GM12878 (cell line): ENCODE data around the gene IRF2BPL. TPM values are rescaled to one million over a fixed set of nuclear protein-coding genes. Genes with fewer than 3 reads are reported as not detected.

Source experiments
- BMI1 ChIP-seq: fragments of 450-650 bp; IDR thresholded peaks from 2 replicates; pipeline ENCODE4 v1.6.1; 2016; ENCODE audit warnings: mild to moderate bottlenecking, moderate library complexity, borderline replicate concordance
- CHD2 ChIP-seq: IDR thresholded peaks from 2 replicates; pipeline ENCODE4 v1.6.1; 2011; ENCODE audit warnings: low read depth, low read length, improper control_type of control experiment, borderline replicate concordance
- DPF2 ChIP-seq: fragments of 450-650 bp; IDR thresholded peaks from 2 replicates; pipeline ENCODE4 v1.6.1; 2017; ENCODE audit warnings: mild to moderate bottlenecking
- EGR1 ChIP-seq, 2 experiments: IDR thresholded peaks; 1 replicate in 1 of 2; 2 replicates in 1 of 2; pipeline ENCODE4 v1.6.1; 2011 to 2012; ENCODE audit warnings: low read depth in 2 of 2, low read length in 2 of 2, borderline replicate concordance in 1 of 2, mild to moderate bottlenecking in 1 of 2, moderate library complexity in 1 of 2
- HCFC1 ChIP-seq: fragments of 150-350 bp; IDR thresholded peaks from 2 replicates; pipeline ENCODE4 v1.6.1; 2014; ENCODE audit warnings: low read length
- HDGF ChIP-seq: fragments of 450-650 bp; IDR thresholded peaks from 2 replicates; pipeline ENCODE4 v1.6.1; 2016; ENCODE audit warnings: antibody characterized with exemption
- KDM1A ChIP-seq: fragments of 200-600 bp; sonication (generic); IDR thresholded peaks from 2 replicates; pipeline ENCODE4 v1.6.1; 2016; ENCODE audit warnings: borderline replicate concordance
- KLF5 ChIP-seq: fragments of 450-650 bp; IDR thresholded peaks from 2 replicates; pipeline ENCODE4 v1.6.1; 2014; ENCODE audit warnings: mild to moderate bottlenecking; ENCODE audit not compliant: partially characterized antibody
- NBN ChIP-seq: fragments of 450-650 bp; IDR thresholded peaks from 2 replicates; pipeline ENCODE4 v1.6.1; 2016
- NFYB ChIP-seq: IDR thresholded peaks from 2 replicates; pipeline ENCODE4 v1.6.1; 2011; ENCODE audit warnings: low read depth, mild to moderate bottlenecking, low read length, improper control_type of control experiment, moderate library complexity; ENCODE audit not compliant: insufficient read depth
- NRF1 ChIP-seq: conservative IDR thresholded peaks from 2 replicates; pipeline ENCODE4 v1.6.1; 2011; ENCODE audit warnings: mild to moderate bottlenecking, low read depth, low read length, improper control_type of control experiment
- PBX3 ChIP-seq: IDR thresholded peaks from 2 replicates; pipeline ENCODE4 v1.6.1; 2011; ENCODE audit warnings: mild to moderate bottlenecking, low read depth, low read length, moderate library complexity; ENCODE audit not compliant: insufficient replicate concordance
- PRDM15 ChIP-seq: fragments of 450-650 bp; formaldehyde crosslinking; IDR thresholded peaks from 2 replicates; pipeline ENCODE4 v1.4.0; 2020; ENCODE audit warnings: mild to moderate bottlenecking, moderate library complexity
- RUNX3 ChIP-seq: IDR thresholded peaks from 2 replicates; pipeline ENCODE4 v1.6.1; 2012; ENCODE audit warnings: low read length, inconsistent platforms
- SMAD5 ChIP-seq: IDR thresholded peaks from 2 replicates; pipeline ENCODE4 v1.6.1; 2016; ENCODE audit warnings: antibody characterized with exemption, low read depth
- SMARCA5 ChIP-seq: fragments of 450-650 bp; IDR thresholded peaks from 2 replicates; pipeline ENCODE4 v1.6.1; 2017; ENCODE audit warnings: mild to moderate bottlenecking
- STAT1 ChIP-seq: fragments of 450-650 bp; conservative IDR thresholded peaks from 2 replicates; pipeline ENCODE4 v1.6.1; 2014; ENCODE audit warnings: antibody characterized with exemption, mild to moderate bottlenecking
- SUPT20H ChIP-seq: IDR thresholded peaks from 2 replicates; pipeline ENCODE4 v1.6.1; 2011; ENCODE audit warnings: low read depth, mild to moderate bottlenecking, low read length, moderate library complexity, borderline replicate concordance; ENCODE audit not compliant: control insufficient read depth
- SUZ12 ChIP-seq: fragments of 200-600 bp; sonication (generic); IDR thresholded peaks from one replicate; pipeline ENCODE4 v1.6.1; 2018; ENCODE audit warnings: antibody characterized with exemption, mild to moderate bottlenecking; ENCODE audit not compliant: unreplicated experiment
- ZBED1 ChIP-seq: IDR thresholded peaks from 2 replicates; pipeline ENCODE4 v1.6.1; 2016; ENCODE audit warnings: borderline replicate concordance
- polyA plus RNA-seq, 11 experiments: library from polyadenylated mRNA; depleted of rRNA in 4 of 11; unstranded in 6 of 11; stranded (reverse) in 5 of 11; fragments of >200 nt; fragmentation: Nextera tagmentation in 4 of 11; fragmentation: Illumina TruSeq in 1 of 11; extraction: Ambion mirVana in 4 of 11; extraction: Trizol in 1 of 11; gene quantifications; 1 replicate in 1 of 11; 2 replicates in 10 of 11; pipeline versions ENCODE4 v1.2.1 to v1.2.3, GENCODE V29; 2011 to 2016; ENCODE audit warnings: inconsistent platforms in 2 of 11, missing spikeins in 2 of 11, low read depth in 1 of 11
- total RNA-seq, 4 experiments: library from RNA; depleted of rRNA in 3 of 4; stranded (reverse); fragments of >200 nt in 3 of 4; fragmentation: Illumina TruSeq in 1 of 4; extraction: Trizol in 1 of 4; gene quantifications; 2 replicates each; pipeline versions ENCODE4 v1.2.1 to v1.2.3, GENCODE V29; 2013 to 2021
- TF ChIP-seq, protein P1 (sequence below): fragments of 150-350 bp; IDR thresholded peaks from 2 replicates; pipeline ENCODE4 v1.6.1; 2016; ENCODE audit warnings: low read depth, low read length
- TF ChIP-seq, protein P2 (sequence below): IDR thresholded peaks from 2 replicates; pipeline ENCODE4 v1.6.1; 2012; ENCODE audit warnings: low read depth, low read length, improper control_type of control experiment

The IRF2BPL gene
- total and polyA plus RNA-seq, 10 of the 15 experiments (the other 5 are each of a cell fraction or from before 2014, with no cell fraction given), result 1.2 to 34.5 (median 3.1) TPM

DNA sequence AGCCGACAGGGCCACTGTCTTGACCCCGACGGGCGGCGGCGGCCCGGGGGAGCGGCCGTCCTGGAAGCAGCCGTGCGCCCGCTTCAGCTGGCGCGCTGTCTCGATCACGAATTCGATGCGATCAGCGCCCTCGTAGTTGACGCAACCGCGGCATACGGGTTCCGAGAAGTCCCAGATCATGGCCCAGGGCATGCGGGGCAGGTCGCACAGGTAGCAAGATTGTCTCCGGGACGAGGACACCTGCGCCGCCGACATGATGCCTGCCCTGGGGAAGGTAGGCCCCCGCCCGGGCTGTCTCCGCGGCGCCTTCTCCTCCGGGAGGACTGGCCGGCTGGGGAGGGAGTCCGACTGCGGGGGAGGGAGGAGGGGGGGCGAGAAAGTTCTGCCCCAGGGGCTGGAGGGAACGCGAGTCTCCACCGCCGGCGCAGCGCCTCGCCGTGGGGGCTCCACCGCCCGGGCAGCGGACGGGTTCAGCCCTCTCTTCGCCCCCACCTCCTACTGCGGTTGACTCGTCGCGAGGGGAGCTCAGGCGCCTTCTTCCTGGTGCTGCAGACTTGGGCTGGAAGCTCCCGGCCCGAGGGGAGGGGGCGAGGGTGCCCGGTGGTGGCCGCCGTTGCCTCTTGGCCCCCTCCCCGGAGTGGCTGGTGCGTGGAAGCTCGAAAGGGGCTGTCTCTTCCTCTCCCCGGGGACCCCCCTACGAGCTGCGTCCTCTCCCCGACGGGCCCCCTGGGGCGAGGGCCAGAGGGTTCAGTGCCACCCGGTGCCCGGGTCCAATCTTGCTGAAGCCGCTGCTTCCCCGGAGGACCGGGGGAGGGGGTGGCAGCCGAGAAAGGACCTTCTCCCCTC, 747 bp downstream of the IRF2BPL start (continued):
- TF ChIP-seq, protein P1, sequence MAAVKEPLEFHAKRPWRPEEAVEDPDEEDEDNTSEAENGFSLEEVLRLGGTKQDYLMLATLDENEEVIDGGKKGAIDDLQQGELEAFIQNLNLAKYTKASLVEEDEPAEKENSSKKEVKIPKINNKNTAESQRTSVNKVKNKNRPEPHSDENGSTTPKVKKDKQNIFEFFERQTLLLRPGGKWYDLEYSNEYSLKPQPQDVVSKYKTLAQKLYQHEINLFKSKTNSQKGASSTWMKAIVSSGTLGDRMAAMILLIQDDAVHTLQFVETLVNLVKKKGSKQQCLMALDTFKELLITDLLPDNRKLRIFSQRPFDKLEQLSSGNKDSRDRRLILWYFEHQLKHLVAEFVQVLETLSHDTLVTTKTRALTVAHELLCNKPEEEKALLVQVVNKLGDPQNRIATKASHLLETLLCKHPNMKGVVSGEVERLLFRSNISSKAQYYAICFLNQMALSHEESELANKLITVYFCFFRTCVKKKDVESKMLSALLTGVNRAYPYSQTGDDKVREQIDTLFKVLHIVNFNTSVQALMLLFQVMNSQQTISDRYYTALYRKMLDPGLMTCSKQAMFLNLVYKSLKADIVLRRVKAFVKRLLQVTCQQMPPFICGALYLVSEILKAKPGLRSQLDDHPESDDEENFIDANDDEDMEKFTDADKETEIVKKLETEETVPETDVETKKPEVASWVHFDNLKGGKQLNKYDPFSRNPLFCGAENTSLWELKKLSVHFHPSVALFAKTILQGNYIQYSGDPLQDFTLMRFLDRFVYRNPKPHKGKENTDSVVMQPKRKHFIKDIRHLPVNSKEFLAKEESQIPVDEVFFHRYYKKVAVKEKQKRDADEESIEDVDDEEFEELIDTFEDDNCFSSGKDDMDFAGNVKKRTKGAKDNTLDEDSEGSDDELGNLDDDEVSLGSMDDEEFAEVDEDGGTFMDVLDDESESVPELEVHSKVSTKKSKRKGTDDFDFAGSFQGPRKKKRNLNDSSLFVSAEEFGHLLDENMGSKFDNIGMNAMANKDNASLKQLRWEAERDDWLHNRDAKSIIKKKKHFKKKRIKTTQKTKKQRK, result no peak
- peak; percentile 64 for TF ChIP-seq NBN
- peak; percentile 17; the same call in 1 of the 2 replicates for TF ChIP-seq HCFC1
- no peak for TF ChIP-seq BMI1
- TF ChIP-seq KLF5, result no peak
- peak; percentile 79; the same call in 1 of the 2 replicates for TF ChIP-seq HDGF
- TF ChIP-seq EGR1 (IDR thresholded peaks at IDR 0.05; ENCODE audit: borderline replicate concordance in 1 of 2, low read depth in 2 of 2, low read length in 2 of 2), result peak in 1 of 2 experiments; percentile 71; a peak in 2 of 3 replicates
- no peak for TF ChIP-seq NRF1
- TF ChIP-seq RUNX3, result peak; percentile 56
- TF ChIP-seq DPF2, result no peak; the same call in 1 of the 2 replicates
- no peak for TF ChIP-seq NFYB
- no peak for TF ChIP-seq SUZ12
- TF ChIP-seq KDM1A, result no peak
- TF ChIP-seq STAT1, result no peak
- TF ChIP-seq, protein P2, sequence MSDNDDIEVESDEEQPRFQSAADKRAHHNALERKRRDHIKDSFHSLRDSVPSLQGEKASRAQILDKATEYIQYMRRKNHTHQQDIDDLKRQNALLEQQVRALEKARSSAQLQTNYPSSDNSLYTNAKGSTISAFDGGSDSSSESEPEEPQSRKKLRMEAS, result no peak
- no peak for TF ChIP-seq SMARCA5
- TF ChIP-seq SMAD5, result 0 out of 2 replicates have a peak, but pooled peaks have one; percentile 44
- no peak for TF ChIP-seq ZBED1
- no peak for TF ChIP-seq PRDM15 (CRISPR knock-in tag)
- no peak for TF ChIP-seq PBX3
- no peak for TF ChIP-seq CHD2
- no peak for TF ChIP-seq SUPT20H
